Coronary artery (tissue), 2 donors: ENCODE data around the gene ADAMTS14.

Experiments
- DNase-seq: peaks from one replicate; pipeline ENCODE4 v3.0.0-alpha.2; 2017; ENCODE audit warnings: low spot score
- H3K27ac ChIP-seq, 2 donors: fragments of 200-600 bp; sonication (generic); one replicate each; pipeline ENCODE4 v1.5.1; 2016 to 2019
- H3K4me3 ChIP-seq: fragments of 200-600 bp; sonication (generic); 2 replicates; pipeline ENCODE4 v1.5.1; 2016; ENCODE audit warnings: mild to moderate bottlenecking, moderate library complexity
- TF ChIP-seq, protein P1 (sequence below): fragments of 200-600 bp; sonication (generic); IDR thresholded peaks from one replicate; pipeline ENCODE4 v1.5.1; 2019; ENCODE audit warnings: antibody characterized with exemption

ADAMTS14 gene

DNA sequence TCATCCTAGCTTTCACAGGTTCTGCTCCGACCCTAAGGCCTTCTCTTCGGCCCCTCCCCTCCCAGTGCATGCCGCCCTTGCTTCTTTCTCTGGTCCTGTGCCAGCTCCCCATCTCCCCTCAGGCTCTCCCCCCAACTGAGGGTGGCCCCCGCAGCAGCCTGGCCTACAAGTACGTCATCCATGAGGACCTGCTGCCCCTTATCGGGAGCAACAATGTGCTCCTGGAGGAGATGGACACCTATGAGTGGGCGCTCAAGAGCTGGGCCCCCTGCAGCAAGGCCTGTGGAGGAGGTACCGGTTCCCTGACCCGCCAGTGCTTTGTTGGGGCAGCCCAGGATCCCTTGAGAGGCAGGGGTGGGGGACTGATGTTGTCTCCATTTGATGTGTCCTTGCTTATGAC lies 79.0 kb downstream of the ADAMTS14 start:
- TF ChIP-seq, protein P1, sequence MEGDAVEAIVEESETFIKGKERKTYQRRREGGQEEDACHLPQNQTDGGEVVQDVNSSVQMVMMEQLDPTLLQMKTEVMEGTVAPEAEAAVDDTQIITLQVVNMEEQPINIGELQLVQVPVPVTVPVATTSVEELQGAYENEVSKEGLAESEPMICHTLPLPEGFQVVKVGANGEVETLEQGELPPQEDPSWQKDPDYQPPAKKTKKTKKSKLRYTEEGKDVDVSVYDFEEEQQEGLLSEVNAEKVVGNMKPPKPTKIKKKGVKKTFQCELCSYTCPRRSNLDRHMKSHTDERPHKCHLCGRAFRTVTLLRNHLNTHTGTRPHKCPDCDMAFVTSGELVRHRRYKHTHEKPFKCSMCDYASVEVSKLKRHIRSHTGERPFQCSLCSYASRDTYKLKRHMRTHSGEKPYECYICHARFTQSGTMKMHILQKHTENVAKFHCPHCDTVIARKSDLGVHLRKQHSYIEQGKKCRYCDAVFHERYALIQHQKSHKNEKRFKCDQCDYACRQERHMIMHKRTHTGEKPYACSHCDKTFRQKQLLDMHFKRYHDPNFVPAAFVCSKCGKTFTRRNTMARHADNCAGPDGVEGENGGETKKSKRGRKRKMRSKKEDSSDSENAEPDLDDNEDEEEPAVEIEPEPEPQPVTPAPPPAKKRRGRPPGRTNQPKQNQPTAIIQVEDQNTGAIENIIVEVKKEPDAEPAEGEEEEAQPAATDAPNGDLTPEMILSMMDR, result no peak
- Histone ChIP-seq H3K4me3 (no peak overlapping the region), H3K27ac (no peak overlapping the region)
- DNase-seq, result no peak

DNA sequence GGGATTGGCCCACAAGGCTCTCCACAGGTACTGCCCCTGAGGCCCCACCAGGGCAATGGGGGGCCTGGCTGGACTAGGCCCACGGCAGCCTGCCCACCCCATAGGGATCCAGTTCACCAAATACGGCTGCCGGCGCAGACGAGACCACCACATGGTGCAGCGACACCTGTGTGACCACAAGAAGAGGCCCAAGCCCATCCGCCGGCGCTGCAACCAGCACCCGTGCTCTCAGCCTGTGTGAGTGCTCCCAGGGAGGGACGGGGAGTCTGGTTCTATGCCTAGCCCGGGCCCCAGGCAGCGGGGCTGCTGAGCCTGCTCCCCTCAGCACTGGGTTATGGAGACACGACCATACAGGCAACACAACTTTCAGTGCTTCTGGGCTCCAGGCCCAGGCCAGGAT lies 79.7 kb downstream of the ADAMTS14 start:
- DNase-seq, result no peak
- TF ChIP-seq, protein P1, result no peak
- no peak overlapping the region for H3K4me3 ChIP-seq
- H3K27ac ChIP-seq, result no peak overlapping the region

DNA sequence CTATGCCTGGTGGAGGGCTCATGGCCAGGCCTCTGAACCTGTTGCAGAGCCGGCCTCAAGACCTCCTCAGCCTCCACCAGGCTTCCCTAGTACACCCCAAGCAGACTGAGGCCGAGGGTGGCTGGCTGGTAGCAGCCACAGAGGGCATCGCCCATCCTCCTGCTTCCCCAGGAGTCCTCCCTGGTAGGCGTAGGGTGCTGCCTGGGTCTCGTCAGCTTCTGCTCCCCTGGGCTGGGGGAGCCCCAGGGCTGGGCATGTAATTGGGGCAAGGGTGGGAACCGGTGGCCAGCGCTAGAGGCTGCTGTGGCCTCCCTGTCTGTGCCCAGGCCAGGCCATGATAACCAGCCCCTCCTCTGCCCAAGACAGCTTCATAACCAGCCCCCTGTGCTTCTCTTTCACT lies 80.3 kb downstream of the ADAMTS14 start:
- no peak for DNase-seq
- Histone ChIP-seq H3K27ac (no peak overlapping the region), H3K4me3 (no peak overlapping the region)
- TF ChIP-seq, protein P1, result no peak

DNA sequence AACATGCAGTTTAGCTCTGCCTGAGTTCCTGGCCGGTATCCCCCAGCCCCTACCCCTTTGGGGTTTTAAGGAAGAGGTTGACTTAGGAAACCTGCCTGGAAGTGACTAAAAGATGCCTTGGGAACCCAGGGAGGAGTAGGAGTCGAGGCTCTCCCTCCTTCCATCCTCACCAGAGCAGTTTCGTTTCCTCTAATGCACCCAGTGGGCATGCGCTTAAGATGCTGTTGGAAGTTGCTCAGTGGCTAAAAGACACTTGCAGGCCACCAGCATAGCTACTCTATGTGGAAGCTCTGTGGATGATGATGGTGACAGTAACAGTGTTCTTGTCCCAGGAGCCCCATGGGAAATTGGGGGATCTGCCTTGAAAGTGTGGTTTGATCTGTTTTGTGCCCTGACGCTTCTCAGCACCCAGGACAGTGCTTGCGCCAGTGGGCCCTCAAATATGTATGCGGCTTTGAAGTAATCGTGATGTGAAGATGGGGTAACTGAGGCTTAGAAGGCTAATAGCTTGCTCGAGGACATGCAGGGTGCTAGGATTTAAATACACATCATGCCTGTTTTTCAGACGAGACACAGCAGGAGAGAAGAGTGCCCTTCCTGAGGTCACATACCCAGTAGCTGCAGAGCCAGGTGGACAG lies 80.8 kb downstream of the ADAMTS14 start:
- Histone ChIP-seq H3K4me3 (no peak overlapping the region), H3K27ac (no peak overlapping the region)
- TF ChIP-seq, protein P1, result no peak
- DNase-seq, result no peak

DNA sequence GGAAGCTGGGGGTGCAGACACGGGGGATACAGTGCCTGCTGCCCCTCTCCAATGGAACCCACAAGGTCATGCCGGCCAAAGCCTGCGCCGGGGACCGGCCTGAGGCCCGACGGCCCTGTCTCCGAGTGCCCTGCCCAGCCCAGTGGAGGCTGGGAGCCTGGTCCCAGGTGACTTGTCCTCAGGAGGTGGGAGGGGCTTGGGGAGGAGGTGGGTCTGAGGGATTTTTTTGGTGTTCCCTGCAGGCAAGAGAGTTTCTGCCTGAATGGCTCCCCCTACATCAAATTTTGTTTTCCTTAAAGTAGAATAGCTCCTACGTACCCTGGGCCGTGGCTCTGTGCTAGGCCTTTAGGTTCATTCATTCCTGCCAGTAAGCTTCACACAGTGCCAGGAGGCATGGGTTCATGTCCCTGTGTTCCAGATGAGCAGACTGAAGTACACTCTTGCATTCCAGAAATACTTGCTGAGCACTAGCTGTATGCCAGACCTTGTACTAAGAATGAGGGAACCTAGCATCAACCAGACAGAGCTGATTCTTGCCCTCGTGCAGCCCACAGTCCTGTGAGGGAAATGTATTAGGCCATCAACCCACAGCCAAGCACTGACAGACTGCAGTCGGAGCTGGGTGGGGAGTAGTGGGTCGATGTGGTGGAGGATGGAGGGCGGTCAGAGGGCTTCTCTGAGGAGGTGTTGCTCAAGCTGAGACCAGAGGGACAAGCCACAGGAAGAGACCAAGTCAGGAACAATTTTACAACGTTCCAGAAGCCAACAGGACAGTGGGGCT lies 81.7 kb downstream of the ADAMTS14 start:
- Histone ChIP-seq H3K4me3 (no peak overlapping the region), H3K27ac (no peak overlapping the region)
- no peak for DNase-seq
- TF ChIP-seq, protein P1, result no peak

DNA sequence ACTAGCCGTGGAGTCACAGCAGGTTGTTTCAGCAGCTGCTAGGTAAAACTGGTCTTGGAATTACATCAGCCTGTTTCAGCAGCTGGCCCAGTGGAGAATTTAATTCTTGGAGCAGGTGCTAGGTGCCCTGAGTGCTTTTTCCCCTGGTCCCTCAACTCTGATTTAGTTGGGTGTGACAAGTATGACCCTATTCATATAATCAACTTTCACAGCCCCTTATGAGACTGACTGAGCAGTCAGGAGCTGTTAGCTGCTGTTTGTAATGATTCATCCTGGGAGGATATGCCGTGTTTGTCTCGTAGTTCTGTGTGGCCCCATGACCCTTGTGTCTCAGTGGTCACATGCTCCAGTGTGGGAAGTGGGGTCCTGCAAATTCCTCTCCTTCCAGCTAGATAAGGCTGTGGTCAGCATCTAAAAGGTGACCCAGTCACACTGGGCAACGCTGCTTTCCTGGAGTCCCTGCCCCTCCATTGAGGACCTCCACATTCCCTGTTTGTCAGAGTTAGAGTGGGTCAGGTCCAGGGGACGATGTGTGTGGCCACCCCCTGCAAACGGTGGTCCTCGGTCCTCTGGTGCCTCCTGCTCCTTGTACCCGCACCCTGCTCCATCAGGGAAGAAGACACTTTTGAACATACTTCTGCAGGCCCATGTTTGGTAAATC lies 84.5 kb downstream of the ADAMTS14 start:
- no peak overlapping the region for H3K27ac ChIP-seq
- TF ChIP-seq, protein P1, result no peak
- DNase-seq, result no peak
- no peak overlapping the region for H3K4me3 ChIP-seq
